GM18499 (cell line): Measurements from ENCODE around the gene FAM50B.

ENCODE experiments used
- ATAC-seq: cut with Tn5 transposase; IDR thresholded peaks from one replicate; pipeline ENCODE4 v1.9.1; 2021; ENCODE audit warnings: moderate number of reproducible peaks; ENCODE audit not compliant: insufficient read depth, unreplicated experiment

FAM50B gene

DNA sequence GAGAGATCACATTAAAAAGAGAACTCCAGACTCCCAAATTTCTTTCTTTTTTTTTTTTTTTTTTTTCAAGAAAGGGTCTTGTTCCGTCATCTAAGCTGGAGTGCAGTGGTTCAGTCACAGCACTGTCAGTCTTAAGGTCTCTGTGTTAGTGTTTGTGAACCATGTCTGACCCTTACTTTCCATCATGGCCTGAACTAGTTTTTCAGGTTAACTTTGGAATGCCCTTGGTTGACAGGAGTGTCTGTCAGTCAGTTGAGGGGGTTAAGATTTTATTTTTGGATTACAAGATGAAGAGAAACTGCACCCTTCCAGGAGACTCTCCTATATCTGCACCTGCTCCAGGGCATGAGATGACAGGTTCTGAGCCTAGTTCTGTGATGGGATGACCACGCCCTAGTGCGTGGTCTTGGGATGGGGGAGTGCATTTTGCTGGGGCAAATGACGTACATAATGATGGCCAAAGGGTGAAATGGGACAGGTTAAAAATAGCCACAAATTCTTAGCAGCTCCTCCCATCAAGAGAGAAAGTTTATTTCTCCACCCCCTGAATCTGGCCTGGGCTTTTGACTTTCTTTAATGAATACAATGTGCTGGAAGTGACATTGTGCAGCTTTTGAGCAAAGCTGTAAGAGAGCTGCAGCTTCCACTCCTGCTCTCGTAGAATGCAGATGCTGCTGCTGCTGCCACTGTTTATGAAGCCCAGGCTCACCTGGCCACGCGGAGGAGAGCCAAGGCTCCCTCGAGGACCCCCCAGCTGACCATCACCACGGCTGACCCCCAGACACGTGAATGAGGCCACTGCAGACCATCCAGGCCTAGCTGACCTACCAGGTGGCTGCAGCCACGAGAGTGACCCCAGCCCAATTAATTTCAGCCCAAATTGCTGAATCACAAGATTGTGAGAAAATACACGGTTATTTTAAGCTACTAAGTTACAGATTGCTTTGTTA is 29.7 kb upstream of the FAM50B start:
- ATAC-seq = no peak

DNA sequence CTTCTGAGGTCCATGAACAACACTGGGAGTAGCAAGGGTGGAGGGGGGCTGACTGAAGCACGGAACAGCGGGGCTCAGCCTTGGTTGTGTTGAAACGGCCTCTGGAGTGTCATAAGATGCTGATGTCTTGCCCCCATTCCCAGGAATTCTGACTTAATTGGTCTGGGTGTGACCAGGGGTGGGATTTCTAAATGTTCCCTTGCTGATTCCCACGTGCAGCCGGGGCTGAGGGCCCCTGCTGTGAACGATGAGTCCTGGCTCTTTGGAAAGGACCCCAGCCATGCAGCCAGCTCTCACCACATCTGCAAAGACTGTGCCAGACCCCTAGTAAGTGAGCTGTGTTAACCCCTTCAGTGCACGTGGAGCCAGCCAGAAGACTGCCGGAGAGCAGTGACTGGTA is 28.6 kb upstream of the FAM50B start:
- ATAC-seq = no peak

DNA sequence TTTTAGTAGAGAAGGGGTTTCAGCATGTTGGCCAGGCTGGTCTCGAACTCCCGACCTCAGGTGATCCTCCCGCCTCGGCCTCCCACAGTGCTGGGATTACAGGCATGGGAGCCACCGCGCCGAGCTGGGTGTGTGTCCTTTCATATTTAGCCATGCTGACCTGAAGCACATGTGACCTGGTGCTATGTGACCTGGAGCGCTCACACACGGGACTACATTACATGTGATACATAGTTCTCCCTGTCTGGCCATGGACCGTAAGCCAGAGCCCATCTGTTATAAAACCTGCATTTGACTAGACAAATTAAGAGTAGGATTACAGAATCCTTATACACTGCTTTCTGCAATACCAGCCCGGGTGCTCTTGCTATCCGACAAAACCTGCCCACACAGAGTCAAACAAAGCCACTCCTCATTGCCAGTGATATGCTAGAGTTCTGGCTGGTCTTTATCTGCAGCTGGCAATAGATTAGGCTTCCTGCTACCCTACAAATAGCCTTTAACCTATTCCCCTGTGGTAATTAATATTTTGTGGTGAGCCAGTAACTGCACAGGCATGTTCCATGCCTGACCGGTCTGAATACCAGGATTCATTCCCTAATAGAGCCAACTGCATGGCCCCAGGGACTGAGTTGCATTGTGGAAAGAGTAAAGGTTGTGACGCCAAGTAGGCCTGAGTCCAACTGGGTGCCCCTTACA is 26.3 kb upstream of the FAM50B start:
- no peak for ATAC-seq

DNA sequence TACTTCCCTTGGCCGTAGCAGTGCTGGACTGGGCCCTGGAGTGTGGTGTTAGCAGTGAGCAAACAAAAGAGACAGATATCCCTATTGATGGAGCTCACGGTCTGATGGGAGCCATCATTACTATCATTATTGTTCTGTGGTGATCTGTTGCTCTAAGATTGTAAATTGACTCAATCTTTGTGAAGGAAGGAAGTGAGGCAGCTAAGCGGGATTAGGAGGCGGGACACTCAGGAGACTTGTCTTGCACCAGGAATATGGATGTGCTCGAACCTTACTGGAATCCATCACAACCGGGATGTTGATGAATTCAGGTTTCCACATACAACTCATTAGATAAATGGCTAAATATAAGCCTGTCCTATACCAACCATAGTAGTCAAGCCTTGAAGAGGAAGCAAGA is 25.5 kb upstream of the FAM50B start:
- no peak for ATAC-seq

DNA sequence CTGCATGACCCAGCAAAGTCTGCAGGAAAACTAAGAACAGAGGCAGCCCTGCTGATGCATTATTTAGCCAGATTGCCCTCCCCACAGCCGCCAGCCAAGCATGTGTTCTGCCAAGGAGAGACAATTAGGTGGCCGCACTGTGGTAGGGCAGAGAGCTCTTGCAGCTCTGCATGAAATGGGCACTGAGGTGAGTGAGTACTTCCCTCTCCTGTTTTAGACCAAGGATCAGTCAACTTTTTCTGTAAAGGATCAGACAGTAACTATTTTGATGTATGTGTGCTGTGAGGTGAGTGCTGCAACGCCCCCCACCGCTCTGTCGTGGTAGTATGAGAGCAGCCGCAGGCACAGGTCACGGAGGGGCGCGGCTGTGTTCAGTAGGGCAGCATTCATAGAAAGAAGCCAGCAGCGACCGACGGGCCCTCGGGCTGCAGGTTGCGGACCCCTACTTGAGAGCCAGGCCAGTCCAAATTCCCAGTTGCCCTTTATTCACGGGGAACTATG is 23.8 kb upstream of the FAM50B start:
- ATAC-seq = no peak

DNA sequence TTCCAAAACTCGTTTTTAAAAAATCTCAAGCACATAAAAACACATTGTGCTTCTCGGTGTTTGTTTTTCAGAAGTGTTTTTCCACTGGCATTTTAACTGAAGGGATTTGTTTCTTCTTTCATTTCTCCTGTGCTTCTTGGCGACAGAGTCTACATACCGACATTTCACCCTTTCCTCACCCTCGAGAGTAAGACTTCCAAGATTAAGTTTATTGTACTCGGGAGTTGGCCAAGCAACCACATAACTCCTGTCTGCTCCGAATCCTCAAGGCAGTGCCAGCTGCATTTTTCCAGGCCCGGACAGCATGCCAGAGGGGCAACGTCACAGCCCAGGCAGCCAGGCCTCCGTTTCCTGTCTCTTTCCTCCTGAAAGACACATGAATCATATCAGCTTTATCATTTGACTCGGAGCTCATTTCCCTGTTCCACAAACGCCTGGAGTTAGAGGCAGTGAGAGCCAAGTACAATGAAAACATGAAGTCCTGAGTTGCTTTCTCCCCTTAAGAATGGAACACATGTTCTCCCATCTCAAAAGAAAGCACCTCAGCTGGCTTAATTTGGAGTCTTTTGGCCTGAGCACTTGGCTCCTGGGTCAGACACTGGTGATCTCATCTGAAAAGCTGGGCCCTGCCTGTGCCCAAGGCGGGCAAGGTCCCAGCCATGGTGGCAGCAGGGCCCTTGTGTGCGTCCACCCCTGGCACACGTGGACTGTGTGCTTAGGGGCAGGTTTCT is 23.2 kb upstream of the FAM50B start:
- ATAC-seq = no peak

DNA sequence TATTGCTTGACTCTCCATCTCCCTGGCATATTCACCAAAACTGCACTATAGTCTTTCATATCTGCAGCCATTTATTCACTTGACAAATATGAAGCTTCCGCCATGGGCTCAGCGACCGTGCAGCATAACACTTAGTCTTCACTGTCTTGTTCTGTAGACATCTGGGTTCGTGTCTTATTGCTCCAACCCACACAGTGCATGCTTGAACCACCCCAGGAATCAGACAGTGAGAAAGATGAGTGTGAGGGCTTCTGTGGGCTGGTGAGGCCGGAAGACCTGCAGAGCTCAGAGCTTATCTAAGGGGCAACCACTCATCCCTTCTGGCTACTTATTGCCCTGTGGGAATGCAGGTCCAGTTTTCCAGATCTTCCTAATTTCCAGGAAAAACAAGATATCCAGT is 19.9 kb upstream of the FAM50B start:
- no peak for ATAC-seq

DNA sequence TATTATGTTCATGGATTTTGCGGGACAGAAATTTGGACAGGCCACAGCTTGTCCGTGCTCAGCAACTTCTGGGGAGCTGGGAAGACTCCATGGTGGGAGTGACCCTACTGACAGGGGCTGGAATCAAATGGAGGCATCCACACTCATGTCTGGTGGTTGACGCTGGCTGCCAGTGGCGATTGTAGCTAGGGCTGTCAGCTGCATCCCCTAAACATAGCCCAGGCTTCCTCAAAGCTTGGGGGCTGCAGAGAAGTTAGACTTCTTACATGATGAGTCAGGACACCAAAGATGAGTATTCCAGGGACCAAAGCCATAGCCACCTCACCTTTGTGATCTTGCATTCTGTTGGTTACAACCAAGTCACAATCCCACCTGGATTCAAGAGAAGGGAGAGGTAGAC is 18.4 kb upstream of the FAM50B start:
- no peak for ATAC-seq

DNA sequence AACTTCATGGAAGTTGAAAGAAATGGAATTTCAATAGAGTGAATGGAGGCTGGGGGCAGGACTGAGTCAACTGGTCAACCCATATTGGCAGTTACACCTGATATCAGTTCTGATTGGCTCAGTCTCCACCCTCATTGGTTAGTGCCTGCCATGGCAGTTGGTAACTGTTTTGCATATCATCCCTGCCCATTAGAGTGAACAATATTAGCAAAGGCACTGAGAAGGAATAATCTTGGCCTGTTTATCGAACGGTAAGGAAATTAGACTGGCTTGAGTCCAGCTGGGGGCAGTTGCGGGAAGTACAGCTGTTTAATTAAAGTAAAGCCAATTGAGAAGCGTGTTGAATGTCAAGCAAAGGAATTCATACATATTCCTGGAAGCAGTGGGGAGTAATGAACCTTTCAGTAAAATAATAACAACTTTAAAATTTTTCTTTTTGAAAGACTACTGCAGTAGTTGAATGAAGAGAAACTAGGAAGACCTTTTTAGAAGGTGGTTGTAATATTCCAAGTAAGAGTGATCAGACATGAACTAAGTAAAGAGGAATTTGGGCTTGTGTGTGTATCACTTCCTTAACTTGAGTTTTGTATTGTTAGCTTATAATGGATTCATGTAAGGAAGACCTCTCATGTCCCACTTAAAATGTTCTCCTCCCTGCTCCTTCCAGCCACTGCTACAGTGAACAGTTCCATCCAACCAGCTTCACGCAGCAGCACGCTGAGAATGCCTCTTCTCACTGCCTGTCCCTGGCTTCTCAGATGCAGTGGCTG is 17.2 kb upstream of the FAM50B start:
- ATAC-seq = no peak

DNA sequence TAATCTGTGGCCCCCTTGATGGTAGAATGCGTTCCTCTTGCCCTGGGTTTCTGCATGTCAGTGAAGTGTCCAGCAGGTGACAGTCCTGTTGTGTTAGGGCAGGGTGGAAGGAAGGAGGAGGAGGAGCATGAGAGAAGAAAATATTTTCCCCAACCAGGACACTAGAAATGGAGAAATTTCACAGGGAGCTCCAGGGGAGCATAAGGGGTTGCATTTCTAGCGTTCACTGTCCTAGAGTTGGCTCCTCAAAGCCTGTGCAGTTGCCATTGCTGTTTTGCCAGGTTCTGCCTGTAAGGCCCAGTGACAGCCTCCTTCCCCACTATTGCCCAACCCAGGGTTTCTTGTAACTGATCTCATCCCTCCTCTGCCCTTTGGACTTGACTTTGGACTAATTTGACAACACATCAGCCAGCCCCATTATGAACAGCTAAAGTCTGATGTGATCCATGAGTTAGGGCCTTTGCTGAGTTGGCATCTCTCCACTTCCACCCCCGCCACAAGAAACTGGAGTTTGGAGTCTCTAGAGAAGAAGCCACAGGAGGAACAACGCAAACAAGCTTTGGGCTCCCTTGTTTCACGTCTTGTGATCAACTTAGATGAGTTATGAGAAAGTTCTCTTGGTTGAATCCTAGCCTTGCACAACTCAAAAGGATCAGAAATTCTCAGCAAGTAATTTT is 14.0 kb upstream of the FAM50B start:
- no peak for ATAC-seq

DNA sequence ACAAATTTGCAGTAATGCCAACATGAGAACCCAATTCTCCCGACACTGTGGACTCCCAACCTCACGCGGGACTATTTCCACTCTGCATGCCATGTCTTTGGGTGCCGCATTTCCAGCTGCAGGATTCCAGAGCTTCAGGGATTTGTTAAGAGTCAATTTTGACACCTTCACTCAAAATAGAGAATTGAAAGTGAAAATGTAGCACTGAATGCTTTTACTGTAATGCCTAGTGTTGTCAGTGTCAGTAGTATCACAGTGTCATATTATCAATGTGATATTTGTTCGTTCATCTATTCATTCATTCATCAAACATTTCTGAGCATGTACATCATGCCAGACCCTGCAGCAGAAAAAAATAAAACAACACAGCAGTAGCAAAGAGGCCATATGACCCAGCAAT is 13.4 kb upstream of the FAM50B start:
- ATAC-seq = no peak

DNA sequence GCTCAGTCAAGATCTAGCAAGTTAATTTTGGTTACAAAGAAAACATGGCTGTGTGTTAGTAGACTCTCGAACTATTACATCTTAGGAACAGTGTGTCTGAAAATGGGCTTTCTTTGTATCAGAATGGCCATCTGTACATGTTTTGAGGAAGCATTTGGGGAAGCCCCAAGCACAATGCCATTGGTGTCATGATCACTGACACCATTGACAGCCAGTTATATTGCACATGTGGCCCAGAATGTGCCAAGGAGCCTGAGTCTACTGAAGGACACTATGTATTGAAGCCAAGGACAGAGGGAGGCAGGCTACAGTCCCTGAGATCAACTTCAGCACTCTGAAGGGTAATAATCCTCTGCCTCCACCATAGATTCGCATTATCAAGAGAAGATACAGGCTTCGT is 12.6 kb upstream of the FAM50B start:
- ATAC-seq = no peak

DNA sequence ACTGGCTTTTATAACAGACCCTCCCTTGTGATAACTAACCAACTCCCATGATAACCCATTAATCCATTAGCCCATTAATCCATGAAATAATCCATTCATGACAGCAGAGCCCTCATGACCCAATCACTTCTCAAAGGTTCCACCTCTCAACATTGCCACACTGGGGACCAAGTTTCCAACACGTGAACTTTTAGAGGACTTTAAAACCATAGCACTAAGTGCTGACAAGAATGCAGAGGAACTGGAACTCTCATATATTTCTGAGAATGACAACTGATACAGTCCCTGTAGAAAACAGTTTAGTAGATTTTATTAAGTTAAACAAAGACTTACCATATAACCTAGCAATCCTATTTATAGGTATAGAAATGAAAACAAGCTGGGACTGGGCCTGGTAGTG is 11.4 kb upstream of the FAM50B start:
- ATAC-seq = no peak

DNA sequence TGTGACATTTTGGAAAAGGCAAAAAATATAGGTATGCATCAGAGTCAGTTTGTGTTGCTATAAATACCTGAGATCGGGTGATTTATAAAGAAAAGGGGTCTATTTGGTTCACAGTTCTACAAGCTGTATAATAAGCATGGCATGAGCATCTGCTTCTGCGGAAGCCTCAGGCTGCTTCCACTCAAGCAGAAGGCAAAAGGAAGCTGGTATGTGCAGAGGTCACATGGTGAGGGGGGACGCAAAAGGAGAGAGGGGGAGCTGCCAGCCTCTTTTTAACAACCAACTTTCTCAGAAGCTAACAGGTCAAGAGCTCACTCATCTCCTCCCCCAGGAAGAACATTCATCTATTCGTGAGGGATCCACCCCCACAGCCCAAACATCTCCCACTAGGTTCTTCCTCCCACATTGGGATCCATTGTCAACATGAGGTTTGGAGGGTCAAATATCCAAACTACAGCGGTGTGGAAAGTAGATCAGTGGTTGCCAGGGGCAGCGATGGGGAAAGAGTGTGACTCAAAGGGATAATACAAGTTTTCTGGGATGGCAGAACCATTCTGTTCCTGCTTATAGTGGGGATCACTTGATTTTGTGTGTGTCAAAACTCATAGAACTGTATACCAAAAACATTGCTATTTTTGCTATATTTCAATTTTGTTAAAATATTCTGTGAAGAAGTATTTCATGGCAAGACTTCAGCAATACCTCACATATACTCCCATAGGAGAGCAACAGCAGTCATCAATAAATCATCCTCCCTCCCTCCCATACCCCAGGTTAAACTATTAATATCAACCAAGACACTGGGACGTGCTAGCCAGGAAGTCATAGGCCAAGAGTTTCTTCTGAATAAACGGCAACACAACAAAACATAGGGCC is 9.9 kb upstream of the FAM50B start:
- ATAC-seq = no peak

DNA sequence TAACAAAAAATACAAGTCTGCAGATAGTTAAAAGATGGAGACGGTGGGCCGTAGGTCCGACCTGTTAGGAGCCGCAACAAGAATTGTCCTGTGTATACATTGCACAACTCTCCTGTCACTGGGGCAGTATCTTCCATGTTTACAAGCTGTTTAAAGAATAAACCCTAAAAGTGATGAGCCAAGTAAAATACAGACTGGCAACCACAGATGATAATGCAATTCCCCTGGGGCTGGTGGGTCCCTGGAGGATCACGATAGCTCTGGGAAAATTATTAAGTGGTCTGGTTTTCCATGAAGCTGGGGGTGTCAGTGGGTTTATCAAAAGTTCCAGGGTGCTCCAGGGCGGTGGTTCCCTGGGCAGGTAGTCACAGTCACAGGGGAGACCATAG is 8.1 kb upstream of the FAM50B start:
- ATAC-seq = no peak

DNA sequence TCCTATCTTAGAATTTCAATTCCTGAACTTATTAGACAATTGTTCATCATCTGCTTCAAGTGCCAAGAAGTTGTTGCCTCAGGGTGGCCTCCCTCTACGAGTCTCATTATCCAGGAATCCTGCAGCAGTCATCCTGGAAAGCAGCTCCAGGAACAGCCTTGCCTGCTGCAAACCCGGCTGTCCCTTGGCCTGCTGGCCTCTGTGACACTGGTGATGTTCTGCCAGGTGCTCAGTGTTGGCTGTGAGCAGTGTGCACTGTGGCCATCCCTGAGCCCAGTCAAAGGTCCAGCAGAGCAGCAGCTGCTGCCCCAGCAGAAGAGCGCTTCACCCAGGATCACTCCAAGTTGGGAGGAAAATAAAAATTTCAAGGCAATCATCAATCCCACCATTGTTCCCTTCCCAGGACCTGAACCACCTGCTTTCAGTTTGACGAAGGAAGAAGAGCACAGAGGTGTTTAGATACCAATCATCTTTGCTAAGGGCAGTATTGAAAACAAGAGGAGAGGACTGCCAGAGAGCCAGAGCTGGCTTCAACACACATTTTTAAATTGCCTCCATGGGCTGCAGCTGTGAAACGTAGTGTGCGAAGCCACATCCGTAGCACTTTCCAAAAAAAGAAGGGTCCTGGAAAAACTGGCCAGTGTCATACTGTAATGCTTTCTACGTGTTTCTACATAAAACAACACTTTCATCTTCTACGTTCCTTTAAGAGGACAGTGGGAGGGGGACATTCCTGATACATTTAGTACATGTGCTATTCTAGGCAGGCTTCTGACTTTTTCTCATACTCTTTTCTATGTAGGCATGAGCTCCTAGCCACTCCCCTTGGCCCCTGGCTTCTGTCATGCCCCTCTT is 7.2 kb upstream of the FAM50B start:
- no peak for ATAC-seq

DNA sequence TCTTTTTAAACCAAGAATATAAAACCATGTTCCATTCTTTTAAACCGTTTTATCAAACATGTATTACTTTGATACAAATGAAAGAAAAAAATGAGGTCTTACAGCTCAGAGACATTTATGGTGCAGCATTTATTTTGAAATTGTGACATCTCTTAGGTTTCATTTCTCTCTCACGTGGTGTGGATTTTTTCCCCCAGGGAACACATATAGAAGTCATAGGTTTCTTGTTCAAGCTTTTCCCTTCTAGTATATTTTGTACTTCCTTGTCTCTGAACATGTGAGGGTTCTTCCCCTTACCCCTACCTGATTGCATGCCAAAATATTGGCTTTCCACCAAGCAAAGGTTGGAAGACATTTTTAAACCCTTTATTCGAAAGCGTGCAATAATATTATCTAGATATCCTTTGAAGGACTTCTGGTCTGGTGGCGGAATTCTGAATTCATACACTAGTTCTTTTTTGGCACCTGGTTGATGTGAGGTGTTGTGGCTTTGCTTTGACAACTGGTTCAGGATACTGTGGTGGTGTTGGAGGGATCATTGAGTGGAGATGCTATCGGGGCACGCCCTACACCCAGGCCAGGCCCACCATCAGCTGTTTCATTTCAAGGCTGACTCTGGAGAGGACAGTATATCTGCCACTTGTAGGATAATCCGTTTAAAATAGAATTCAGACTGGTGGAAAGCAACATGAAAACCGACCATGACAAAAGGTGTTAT is 5.6 kb upstream of the FAM50B start:
- ATAC-seq = no peak
